ENCODE measurements around the gene XRCC3. TPM values are rescaled to one million over a fixed set of nuclear protein-coding genes. Genes with fewer than 3 reads are reported as not detected.

XRCC3 gene
- total and polyA plus RNA-seq, 2 of the 8 experiments (the other 6 are each of a cell fraction or from before 2014, with no cell fraction given), result 36.9 to 41.8 TPM

GRCh38 chr14:103710771-103711377 is 4.4 kb downstream of the XRCC3 start (continued):
- TF ChIP-seq CHD7 (IDR thresholded peaks at IDR 0.05; ENCODE audit: insufficient replicate concordance, low read length) (no peak), EGR1 (IDR thresholded peaks at IDR 0.05; ENCODE audit: borderline replicate concordance, low read depth, low read length) (no peak), PHF8 (conservative IDR thresholded peaks at IDR 0.05; ENCODE audit: low read depth, low read length) (no peak), MAX (IDR thresholded peaks at IDR 0.05) (no peak)

All from H1 (cell line).